Endothelial cell of umbilical vein (primary cell): ENCODE results near the gene SYNJ1.
"Not testable (repeated sequence)": the region's sequence is repeated elsewhere in the genome, so short reads cannot be mapped to it uniquely, and the experiment has no call there.

Source experiments
- CTCF ChIP-seq, 2 donors: IDR thresholded peaks; 1 replicate in 1 of 2; 2 replicates in 1 of 2; pipeline ENCODE4 v1.5.1; 2011; ENCODE audit warnings: low read length in 2 of 2, mild to moderate bottlenecking in 2 of 2, moderate library complexity in 2 of 2, control low read depth in 1 of 2, inconsistent platforms in 1 of 2, low read depth in 1 of 2; ENCODE audit not compliant: insufficient read depth in 1 of 2; ENCODE audit errors: extremely low read depth in 1 of 2
- EZH2 ChIP-seq: IDR thresholded peaks from 2 replicates; pipeline ENCODE4 v1.6.1; 2012; ENCODE audit warnings: borderline replicate concordance, low read depth, mild to moderate bottlenecking, moderate library complexity, low read length, inconsistent platforms; ENCODE audit not compliant: severe bottlenecking
- JUN ChIP-seq: IDR thresholded peaks from 2 replicates; pipeline ENCODE4 v1.6.1; 2011; ENCODE audit warnings: borderline replicate concordance, low read depth; ENCODE audit not compliant: insufficient read length, insufficient read depth
- POLR2A ChIP-seq: IDR thresholded peaks from 2 replicates; pipeline ENCODE4 v1.6.1; 2012; ENCODE audit warnings: low read depth, mild to moderate bottlenecking, control low read depth, low read length
- POLR2AphosphoS5 ChIP-seq: IDR thresholded peaks from 2 replicates; pipeline ENCODE4 v1.6.1; 2012; ENCODE audit warnings: low read depth, mild to moderate bottlenecking, control low read depth, low read length, moderate library complexity; ENCODE audit not compliant: insufficient read depth

- TF ChIP-seq CTCF (IDR thresholded peaks at IDR 0.05; ENCODE audit: extremely low read depth in 1 of 2, insufficient read depth in 1 of 2, low read depth in 1 of 2, low read length in 2 of 2); EZH2; POLR2AphosphoS5; POLR2A; JUN: not testable (repeated sequence)
Measured at GRCh38 chr21:32610940-32611339, 116.9 kb downstream of the SYNJ1 start.
